ENCODE data around the gene ADAMTS17. TPM values are rescaled to one million over a fixed set of nuclear protein-coding genes. Genes with fewer than 3 reads are reported as not detected.

ADAMTS17 gene
- total RNA-seq, 2 experiments from 2014 or later, result 0.99 to 1.2 TPM

DNA sequence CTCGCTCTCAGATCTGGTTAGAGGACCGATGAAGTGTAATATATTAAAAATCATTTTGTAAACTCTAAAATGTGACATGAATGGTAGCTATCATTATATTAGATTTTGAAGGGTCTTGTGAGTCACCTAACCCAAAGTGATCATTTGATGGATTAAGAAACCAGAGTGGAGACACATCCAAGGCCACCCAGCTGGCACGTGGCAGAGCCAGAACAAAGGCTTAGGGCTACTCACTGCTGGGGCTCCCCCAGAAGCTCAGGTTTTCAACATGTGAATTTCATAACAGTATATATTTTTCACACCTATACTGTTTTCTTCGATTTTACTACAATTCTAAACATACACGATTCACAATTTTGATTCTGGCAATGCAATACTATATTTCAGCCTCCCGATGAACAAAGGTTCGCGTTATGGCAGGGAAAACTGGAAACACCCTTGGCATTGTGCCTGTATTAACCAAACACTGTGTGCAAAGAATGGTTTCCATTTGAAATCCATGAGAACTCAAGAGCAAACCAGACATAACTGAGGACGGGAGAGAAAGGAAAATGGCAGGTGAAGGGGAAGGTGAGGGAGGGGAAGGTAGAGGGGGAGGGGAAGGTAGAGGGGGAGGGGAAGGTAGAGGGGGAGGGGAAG is 88.9 kb downstream of the ADAMTS17 start:
- intact Hi-C loops (cut with micrococcal nuclease), result no loop called here
- Mint-ChIP-seq H3K27me3 (no peaks in the 10 kb centered on the region), H3K9me3 (no peaks in the 10 kb centered on the region), H3K4me1 (ENCODE audit: low read depth) (no peaks in the 10 kb centered on the region), H3K36me3 (peaks cover 3% of the 10 kb centered on the region), H3K27ac (no peak overlapping the region), H3K4me3 (no peak overlapping the region)
- DNase-seq, result no peak
- ChIA-PET POLR2A (no interaction called here), CTCF (no interaction called here)

DNA sequence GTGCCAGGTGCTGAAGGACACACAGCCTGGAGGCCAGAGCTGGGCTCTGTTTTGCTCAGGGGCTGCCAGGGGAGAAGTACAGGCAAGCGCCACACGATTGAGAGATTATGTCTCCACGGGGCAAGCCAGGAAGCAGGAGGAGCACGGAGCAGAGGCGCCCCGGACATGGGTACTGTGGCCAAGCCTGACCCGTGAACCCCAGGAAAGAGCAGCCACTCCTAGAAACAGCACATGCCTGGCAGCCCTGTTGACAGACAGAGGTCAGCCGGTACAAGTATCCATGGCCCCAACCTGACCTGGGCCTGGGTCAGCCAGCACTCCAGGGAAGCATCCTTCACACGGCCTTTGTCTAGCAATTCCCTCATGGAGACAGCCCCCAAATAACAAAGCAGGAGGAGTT is 89.4 kb downstream of the ADAMTS17 start:
- H3K27ac Mint-ChIP-seq, result no peak overlapping the region
- no peaks in the 10 kb centered on the region for H3K9me3 Mint-ChIP-seq
- POLR2A ChIA-PET, result no interaction called here
- no peaks in the 10 kb centered on the region for H3K27me3 Mint-ChIP-seq
- intact Hi-C loops (cut with micrococcal nuclease), result no loop called here
- CTCF ChIA-PET, result no interaction called here
- no peaks in the 10 kb centered on the region for H3K36me3 Mint-ChIP-seq
- no peaks in the 10 kb centered on the region for H3K4me1 Mint-ChIP-seq (ENCODE audit: low read depth)
- no peak overlapping the region for H3K4me3 Mint-ChIP-seq
- DNase-seq, result no peak

DNA sequence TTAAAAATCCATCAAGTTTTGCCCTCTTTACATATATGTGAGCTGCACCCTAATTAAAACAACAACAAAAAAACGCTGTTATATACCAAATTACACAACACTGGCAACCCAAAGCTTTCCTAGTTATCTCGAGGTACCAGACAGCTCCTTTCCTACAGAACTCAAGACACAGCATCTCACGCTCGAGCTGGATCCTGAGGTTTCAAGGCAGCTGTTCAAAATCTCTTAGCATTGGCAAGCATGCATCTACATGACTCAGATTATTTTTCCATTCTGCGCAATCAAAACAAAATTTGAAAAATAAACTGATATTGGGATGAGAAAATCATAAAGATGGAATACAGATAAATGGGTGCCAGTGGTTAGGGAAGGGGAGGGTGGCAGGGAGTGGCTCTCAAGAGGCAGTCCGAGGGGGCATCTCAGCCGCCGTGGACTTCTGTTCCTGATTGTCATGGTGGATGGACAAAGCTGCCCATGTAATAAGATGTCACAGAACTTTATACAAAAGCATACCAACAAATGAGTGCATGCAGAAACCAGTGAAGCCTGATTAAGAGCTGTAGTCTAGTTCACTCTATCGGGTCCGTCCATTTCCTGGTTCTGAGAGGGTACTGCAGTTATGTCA is 91.5 kb downstream of the ADAMTS17 start:
- no peaks in the 10 kb centered on the region for H3K9me3 Mint-ChIP-seq
- CTCF ChIA-PET, result no interaction called here

DNA sequence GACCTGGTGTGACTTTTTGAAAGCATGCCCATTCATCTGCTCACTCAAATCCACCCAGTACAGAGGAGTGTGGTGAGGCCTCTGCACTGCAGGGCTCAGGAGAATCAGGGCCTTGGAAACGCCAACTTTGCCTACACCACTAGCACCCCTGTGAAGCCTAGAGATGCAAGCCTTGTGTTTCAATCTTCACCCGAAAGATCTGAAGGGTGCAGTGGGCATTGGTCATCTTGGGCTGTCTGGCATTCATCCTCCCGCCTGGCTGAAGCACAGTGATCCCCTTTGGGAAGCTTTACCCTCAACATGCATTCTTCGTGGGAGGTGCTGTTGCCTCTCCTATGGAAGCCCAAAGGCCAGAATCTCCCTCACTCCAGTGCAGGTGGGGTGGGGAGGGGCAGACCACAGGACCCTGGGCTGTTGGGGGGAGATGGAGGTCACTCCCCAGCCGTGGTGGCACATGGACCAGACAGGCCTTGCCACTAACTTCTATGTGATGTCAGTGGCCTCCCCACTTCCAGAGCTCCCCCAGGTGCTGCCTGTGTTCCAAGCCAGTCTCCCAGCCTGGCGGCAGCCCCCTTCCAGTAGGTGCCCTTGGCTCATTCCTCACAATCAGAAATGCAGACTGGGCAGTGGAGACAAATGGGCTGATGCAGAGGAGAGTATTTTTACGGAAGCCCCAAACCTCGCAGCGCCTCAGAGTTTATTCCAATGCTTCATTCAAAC is 92.5 kb downstream of the ADAMTS17 start:
- Mint-ChIP-seq H3K4me3 (no peak overlapping the region), H3K4me1 (ENCODE audit: low read depth) (no peaks in the 10 kb centered on the region), H3K27ac (no peak overlapping the region), H3K27me3 (no peaks in the 10 kb centered on the region), H3K36me3 (no peaks in the 10 kb centered on the region), H3K9me3 (no peaks in the 10 kb centered on the region)
- intact Hi-C loops (cut with micrococcal nuclease), result no loop called here
- DNase-seq, result no peak
- ChIA-PET CTCF (no interaction called here), POLR2A (no interaction called here)

More for the DNA sequence above, 91.5 kb downstream of the ADAMTS17 start:
- Mint-ChIP-seq H3K27me3 (no peaks in the 10 kb centered on the region), H3K36me3 (no peaks in the 10 kb centered on the region), H3K4me1 (ENCODE audit: low read depth) (no peaks in the 10 kb centered on the region), H3K27ac (no peak overlapping the region), H3K4me3 (no peak overlapping the region)
- DNase-seq, result no peak
- intact Hi-C loops (cut with micrococcal nuclease), result no loop called here
- POLR2A ChIA-PET, result no interaction called here

DNA sequence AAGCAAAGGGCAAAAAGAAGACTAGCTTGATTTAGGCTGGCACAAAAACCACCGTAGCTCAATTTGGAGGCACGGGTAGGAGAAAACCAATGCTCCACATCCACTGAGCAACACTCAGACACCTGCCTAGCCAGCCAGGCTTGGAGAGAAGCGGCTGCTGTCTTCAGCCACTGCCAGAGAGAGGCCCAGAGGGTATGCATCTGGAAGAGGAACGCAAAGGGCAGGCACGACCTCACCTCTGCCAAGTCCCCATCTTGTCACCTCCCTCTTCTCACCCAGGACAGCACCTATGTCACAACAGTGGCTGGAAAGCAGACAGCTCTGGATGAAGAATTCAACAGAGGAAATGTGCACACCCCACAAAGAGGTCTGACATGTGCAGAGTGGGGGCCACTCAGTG is 93.5 kb downstream of the ADAMTS17 start:
- Mint-ChIP-seq H3K4me1 (ENCODE audit: low read depth) (no peaks in the 10 kb centered on the region), H3K27me3 (no peaks in the 10 kb centered on the region), H3K27ac (no peak overlapping the region), H3K36me3 (peaks cover 3% of the 10 kb centered on the region), H3K9me3 (peaks cover 3% of the 10 kb centered on the region), H3K4me3 (no peak overlapping the region)
- CTCF ChIA-PET, result no interaction called here
- no peak for DNase-seq
- POLR2A ChIA-PET, result no interaction called here
- intact Hi-C loops (cut with micrococcal nuclease), result no loop called here

DNA sequence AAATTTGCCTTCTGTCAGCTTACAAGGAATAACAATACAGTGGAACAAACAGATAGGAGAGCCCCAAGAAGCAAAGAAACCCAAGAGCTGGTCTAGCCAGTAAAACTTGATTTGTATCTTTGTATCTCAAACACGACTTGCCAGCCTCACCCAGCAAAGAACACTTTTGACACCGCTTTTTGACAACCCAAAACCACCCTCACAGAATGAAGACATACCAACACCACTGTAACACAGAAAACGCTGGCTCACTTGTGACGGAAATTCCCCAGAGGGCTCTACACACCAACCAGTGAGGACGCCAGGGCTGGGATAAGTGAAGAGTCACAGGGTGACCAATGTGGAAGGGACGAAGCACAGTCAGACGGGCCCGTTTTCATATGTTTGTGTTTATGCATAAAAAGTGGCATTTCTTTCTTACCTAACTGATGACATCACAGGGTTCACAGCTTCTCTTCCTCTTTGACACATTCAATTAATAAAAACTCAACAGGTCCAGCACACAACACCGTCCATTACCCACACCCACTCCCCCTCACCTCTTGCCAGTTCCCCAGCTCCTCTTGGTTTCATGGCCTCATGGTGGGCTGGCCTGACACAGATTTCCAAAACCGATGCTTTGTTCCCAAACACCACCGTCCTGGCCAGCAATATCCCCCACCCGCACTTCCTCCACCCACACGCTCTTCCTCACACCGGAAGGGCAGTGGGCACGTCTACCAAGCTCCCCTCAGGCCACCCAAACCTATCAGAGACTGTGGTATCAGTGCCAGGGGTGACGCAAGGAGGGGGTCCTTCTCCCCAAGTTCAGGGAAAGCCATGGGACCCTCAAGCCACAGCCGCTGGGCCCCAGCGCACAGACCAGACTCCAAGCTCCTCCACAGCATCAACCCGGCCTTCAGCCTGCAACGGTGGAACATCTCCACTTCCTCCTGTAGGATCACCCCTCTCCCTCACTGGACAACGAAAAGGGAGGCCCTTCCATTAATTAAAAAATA is 94.2 kb downstream of the ADAMTS17 start:
- H3K4me1 Mint-ChIP-seq (ENCODE audit: low read depth), result no peaks in the 10 kb centered on the region
- H3K9me3 Mint-ChIP-seq, result peaks cover 3% of the 10 kb centered on the region
- DNase-seq, result no peak
- no peaks in the 10 kb centered on the region for H3K27me3 Mint-ChIP-seq
- intact Hi-C loops (cut with micrococcal nuclease), result no loop called here
- no peak overlapping the region for H3K4me3 Mint-ChIP-seq
- no peak overlapping the region for H3K27ac Mint-ChIP-seq
- ChIA-PET CTCF (no interaction called here), POLR2A (no interaction called here)
- peaks cover 3% of the 10 kb centered on the region for H3K36me3 Mint-ChIP-seq

DNA sequence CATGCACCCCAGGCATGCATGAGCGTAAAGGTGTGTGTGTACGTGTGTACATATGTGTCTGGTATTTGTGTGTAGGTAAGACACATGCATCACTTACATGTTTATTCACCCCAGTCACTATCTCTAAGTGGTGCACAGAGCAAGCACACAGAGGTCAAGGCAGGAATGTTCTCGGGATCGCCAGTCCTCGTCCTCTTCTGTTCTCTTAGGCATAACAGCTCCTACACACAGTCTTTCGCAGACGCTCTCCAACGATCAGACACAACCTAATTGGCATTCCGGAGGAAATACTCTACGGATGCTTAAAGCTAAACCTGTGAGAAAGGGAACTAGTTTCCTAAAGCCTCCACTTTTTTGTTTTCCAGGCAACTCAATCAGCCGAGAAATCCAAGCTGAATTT is 95.9 kb downstream of the ADAMTS17 start:
- no peak for DNase-seq
- peaks cover 3% of the 10 kb centered on the region for H3K9me3 Mint-ChIP-seq
- POLR2A ChIA-PET, result no interaction called here

DNA sequence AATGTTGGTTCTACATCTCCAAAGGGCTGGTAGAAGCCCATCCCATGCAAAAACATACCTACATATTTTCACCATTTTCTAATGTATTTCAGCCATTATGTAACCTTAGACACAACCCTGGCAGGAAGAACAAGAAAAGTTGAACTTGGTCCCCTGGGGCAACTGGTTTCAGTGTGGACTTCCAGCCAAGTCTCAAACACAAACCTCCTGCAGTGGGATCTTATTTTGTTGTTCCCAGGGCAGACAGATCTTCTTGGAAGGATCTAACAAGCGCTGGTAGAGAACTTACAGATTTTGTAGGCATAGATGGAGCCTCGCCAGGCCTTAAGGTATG is 96.3 kb downstream of the ADAMTS17 start:
- DNase-seq, result no peak
- Mint-ChIP-seq H3K4me1 (ENCODE audit: low read depth) (no peaks in the 10 kb centered on the region), H3K36me3 (peaks cover 3% of the 10 kb centered on the region), H3K4me3 (no peak overlapping the region), H3K27me3 (no peaks in the 10 kb centered on the region), H3K27ac (no peak overlapping the region), H3K9me3 (peaks cover 3% of the 10 kb centered on the region)
- ChIA-PET POLR2A (no interaction called here), CTCF (no interaction called here)
- intact Hi-C loops (cut with micrococcal nuclease), result no loop called here

More for the DNA sequence above, 95.9 kb downstream of the ADAMTS17 start:
- no peaks in the 10 kb centered on the region for H3K4me1 Mint-ChIP-seq (ENCODE audit: low read depth)
- no peak overlapping the region for H3K27ac Mint-ChIP-seq
- H3K36me3 Mint-ChIP-seq, result peaks cover 3% of the 10 kb centered on the region
- H3K4me3 Mint-ChIP-seq, result no peak overlapping the region
- intact Hi-C loops (cut with micrococcal nuclease), result no loop called here
- no peaks in the 10 kb centered on the region for H3K27me3 Mint-ChIP-seq
- CTCF ChIA-PET, result no interaction called here

DNA sequence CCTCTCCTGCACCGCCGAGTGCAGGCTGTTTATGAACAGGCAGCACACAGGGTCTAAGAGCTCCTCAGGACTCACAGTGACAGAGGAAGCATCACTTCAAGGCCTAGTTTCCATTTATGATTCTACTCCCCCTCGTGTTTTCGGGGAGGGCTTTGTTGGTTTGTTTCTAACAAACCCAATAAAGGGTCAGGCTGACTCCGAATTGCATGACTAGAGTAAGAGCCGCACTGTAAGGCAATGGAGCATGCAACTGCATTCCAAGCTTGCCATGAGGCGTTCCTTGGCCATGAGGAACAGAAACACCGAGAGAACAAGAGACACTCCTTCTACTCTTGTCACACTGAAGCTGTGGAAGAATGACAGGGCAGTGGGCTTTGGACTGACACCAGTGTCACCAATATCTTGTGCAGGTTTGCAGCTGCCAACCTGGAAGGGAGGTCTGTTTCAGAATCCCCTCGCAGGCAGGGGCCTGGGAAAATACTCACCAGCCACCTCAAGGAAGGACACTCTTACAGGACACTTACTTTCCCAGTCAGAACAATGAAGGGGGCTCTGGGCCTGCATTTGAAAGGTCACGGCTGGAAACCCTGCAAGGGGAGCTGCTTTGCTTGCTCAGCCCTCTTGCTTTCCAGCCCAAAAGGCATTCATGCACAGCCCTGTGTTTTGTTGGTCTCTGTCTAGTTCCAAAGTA is 96.8 kb downstream of the ADAMTS17 start:
- Mint-ChIP-seq H3K27me3 (no peaks in the 10 kb centered on the region), H3K36me3 (peaks cover 3% of the 10 kb centered on the region), H3K4me3 (no peak overlapping the region), H3K27ac (no peak overlapping the region), H3K9me3 (peaks cover 3% of the 10 kb centered on the region), H3K4me1 (ENCODE audit: low read depth) (no peaks in the 10 kb centered on the region)
- no peak for DNase-seq
- intact Hi-C loops (cut with micrococcal nuclease), result no loop called here
- POLR2A ChIA-PET, result no interaction called here
- CTCF ChIA-PET, result no interaction called here

DNA sequence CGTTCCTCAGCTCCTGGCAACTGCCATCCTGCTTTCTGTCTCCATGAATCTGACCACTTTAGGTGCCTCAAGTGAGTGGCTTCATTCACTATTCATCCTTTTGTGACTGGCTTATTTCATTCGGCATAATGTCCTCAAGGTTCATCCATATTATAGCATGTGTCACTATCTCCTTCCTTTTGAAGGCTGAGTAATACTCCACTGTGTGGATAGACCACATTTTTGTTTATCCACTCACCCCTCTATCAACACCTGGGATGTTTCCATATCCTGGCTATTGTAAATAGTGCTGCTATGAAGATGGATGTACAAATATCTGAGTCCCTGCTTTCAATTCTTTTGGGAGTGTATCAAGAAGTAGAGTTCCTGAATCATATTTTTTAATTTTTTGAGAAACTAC is 98.8 kb downstream of the ADAMTS17 start:
- CTCF ChIA-PET, result no interaction called here
- POLR2A ChIA-PET, result no interaction called here
- Mint-ChIP-seq H3K27me3 (no peaks in the 10 kb centered on the region), H3K36me3 (peaks cover 3% of the 10 kb centered on the region), H3K4me3 (no peak overlapping the region), H3K27ac (no peak overlapping the region), H3K9me3 (peaks cover 3% of the 10 kb centered on the region), H3K4me1 (ENCODE audit: low read depth) (no peaks in the 10 kb centered on the region)
- no peak for DNase-seq
- intact Hi-C loops (cut with micrococcal nuclease), result no loop called here

DNA sequence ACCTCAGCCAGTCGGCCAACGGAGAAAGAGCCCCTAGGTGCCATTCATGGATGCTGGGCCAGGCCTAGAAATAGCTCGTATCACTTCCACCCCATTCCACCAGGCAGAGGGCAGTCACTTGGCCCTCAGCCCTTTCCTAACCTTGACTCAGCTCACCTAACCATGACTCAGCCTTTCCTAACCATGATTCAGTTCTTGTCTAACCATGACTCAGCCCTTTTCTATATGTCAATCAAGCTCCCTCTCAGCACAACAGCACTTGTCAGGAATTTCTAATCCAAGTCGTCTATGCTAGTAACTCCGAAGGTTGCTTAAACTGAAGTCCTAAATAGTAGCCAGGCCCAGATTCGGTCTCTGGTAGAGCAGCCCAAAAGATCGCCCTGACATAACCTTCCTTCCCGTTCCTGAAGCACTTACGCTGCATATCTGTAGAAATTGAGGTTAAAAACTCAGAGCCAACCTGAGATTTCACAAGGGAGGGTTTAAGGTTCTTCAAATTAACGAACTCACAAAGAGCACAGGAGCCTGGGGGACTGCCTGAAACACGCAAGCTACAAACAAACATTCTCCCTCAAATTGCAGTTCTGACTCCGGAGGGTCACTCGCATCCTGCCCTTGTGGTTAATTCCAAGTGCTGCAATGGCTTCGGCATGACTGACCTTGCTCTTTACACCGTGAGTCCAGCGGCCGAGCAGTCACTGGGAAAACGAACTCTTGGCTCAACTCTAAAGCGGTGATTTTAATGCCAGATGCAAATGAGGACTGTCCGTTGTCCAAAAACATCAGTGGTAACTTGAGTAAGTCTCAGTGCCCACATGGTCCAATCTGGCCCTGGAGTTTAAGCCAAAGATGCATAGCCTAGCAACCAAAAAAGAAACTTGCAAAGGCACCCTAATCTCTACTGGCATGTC is 99.9 kb downstream of the ADAMTS17 start:
- ChIA-PET POLR2A (no interaction called here), CTCF (no interaction called here)
- intact Hi-C loops (cut with micrococcal nuclease), result no loop called here
- Mint-ChIP-seq H3K9me3 (peaks cover 3% of the 10 kb centered on the region), H3K27ac (no peak overlapping the region), H3K36me3 (peaks cover 3% of the 10 kb centered on the region), H3K4me3 (no peak overlapping the region), H3K4me1 (ENCODE audit: low read depth) (no peaks in the 10 kb centered on the region), H3K27me3 (no peaks in the 10 kb centered on the region)
- no peak for DNase-seq

All from activated CD4-positive, alpha-beta memory T cell treated with anti-CD3 and anti-CD28 coated beads for 36 hours (primary cell).